ENCODE measurements around the gene TECR.

DNA sequence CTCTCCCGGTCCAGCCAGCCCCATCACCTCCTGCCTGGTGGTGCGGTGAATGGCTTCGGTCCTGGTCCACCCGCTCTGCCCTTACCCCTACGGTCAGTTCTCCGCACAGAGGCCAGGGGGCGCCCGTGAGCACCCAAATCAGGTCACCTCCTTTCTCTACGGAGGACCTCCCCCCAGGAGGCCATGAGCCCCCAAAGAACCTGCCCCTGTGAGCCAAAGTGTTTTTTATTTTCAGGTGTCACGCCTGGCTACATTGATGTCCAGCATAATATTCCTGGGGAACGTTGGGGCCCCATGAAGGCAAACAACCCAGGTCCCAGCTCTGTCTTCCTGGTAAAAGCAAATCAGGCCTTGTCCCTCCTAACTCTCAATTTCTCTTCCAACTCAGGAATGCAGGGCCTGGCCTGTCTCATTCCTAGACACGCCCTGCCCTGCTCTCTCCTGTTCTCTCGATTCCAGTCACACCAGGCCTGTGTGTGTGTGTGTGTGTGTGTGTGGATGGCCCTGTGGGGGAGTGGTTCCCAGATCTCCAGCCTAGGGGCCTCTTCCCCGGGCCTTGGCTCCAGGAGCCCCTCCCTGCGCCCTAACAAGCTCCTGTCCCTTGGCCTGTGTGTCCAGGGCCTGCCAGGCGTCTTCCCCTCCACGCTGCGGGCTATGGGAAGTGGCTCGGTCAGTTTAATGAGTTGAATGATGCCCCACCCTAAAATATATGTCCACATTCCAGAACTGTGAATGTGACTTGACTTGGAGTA, 23.7 kb upstream of the TECR start:
- TF ChIP-seq, protein P1, sequence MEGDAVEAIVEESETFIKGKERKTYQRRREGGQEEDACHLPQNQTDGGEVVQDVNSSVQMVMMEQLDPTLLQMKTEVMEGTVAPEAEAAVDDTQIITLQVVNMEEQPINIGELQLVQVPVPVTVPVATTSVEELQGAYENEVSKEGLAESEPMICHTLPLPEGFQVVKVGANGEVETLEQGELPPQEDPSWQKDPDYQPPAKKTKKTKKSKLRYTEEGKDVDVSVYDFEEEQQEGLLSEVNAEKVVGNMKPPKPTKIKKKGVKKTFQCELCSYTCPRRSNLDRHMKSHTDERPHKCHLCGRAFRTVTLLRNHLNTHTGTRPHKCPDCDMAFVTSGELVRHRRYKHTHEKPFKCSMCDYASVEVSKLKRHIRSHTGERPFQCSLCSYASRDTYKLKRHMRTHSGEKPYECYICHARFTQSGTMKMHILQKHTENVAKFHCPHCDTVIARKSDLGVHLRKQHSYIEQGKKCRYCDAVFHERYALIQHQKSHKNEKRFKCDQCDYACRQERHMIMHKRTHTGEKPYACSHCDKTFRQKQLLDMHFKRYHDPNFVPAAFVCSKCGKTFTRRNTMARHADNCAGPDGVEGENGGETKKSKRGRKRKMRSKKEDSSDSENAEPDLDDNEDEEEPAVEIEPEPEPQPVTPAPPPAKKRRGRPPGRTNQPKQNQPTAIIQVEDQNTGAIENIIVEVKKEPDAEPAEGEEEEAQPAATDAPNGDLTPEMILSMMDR (IDR thresholded peaks at IDR 0.05; ENCODE audit: extremely low read depth in 1 of 2, insufficient read depth in 1 of 2, low read depth in 1 of 2, low read length in 2 of 2), result peak; percentile 71 to 83
- no peak for TF ChIP-seq JUN (IDR thresholded peaks at IDR 0.05; ENCODE audit: borderline replicate concordance, insufficient read depth, insufficient read length, low read depth)
- no peak for TF ChIP-seq POLR2AphosphoS5 (IDR thresholded peaks at IDR 0.05; ENCODE audit: insufficient read depth, low read depth, low read length)
- TF ChIP-seq, protein P2, sequence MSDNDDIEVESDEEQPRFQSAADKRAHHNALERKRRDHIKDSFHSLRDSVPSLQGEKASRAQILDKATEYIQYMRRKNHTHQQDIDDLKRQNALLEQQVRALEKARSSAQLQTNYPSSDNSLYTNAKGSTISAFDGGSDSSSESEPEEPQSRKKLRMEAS (IDR thresholded peaks at IDR 0.05; ENCODE audit: insufficient read depth, insufficient read length), result no peak
- TF ChIP-seq POLR2A (IDR thresholded peaks at IDR 0.05; ENCODE audit: low read depth, low read length), result no peak
- TF ChIP-seq GATA2 (IDR thresholded peaks at IDR 0.05; ENCODE audit: insufficient read depth, insufficient read length, low read depth, low read length), result no peak
- no peak for TF ChIP-seq EZH2 (IDR thresholded peaks at IDR 0.05; ENCODE audit: borderline replicate concordance, low read depth, low read length, severe bottlenecking)
- TF ChIP-seq MYC (IDR thresholded peaks at IDR 0.05; ENCODE audit: low read depth, low read length), result no peak
